MM.1S (cell line): ENCODE results near the gene ZNF808.
"Not testable (repeated sequence)": the region's sequence is repeated elsewhere in the genome, so short reads cannot be mapped to it uniquely, and the experiment has no call there.

Source experiments
- DNase-seq: peaks from one replicate; pipeline ENCODE4 v3.0.0-alpha.2; 2015
- H2AFZ ChIP-seq: fragments of 300-600 bp; sonication (generic); 2 replicates; pipeline ENCODE4 v1.6.0; 2016; ENCODE audit warnings: antibody characterized with exemption, low read length
- H3F3A ChIP-seq: fragments of 300-600 bp; sonication (generic); 2 replicates; pipeline ENCODE4 v1.6.1; 2016; ENCODE audit warnings: mild to moderate bottlenecking, antibody characterized with exemption, low read length, moderate library complexity, mixed read lengths; ENCODE audit not compliant: insufficient read depth
- H3K27ac ChIP-seq: fragments of 300-600 bp; sonication (generic); 2 replicates; pipeline ENCODE4 v1.5.1; 2016; ENCODE audit warnings: mild to moderate bottlenecking, low read length
- H3K27me3 ChIP-seq: fragments of 300-600 bp; sonication (generic); replicated peaks from 2 replicates; pipeline ENCODE4 v1.6.0; 2016; ENCODE audit warnings: low read length; ENCODE audit not compliant: insufficient read depth
- H3K36me3 ChIP-seq: fragments of 300-600 bp; sonication (generic); replicated peaks from 2 replicates; pipeline ENCODE4 v1.6.1; 2016; ENCODE audit warnings: mild to moderate bottlenecking, low read length, mixed read lengths; ENCODE audit not compliant: insufficient read depth
- H3K4me1 ChIP-seq: fragments of 300-600 bp; sonication (generic); 2 replicates; pipeline ENCODE4 v1.6.1; 2016; ENCODE audit warnings: low read length, mixed read lengths
- H3K4me2 ChIP-seq: fragments of 300-600 bp; sonication (generic); 2 replicates; pipeline ENCODE4 v1.6.0; 2016; ENCODE audit warnings: low read depth, low read length
- H3K4me3 ChIP-seq: fragments of 300-600 bp; sonication (generic); 2 replicates; pipeline ENCODE4 v1.5.1; 2016; ENCODE audit warnings: low read length, mixed read lengths
- H3K79me2 ChIP-seq: fragments of 300-600 bp; sonication (generic); 2 replicates; pipeline ENCODE4 v1.6.1; 2016; ENCODE audit warnings: mixed run types, low read length, mixed read lengths
- H3K9ac ChIP-seq: fragments of 300-600 bp; sonication (generic); 2 replicates; pipeline ENCODE4 v1.6.1; 2016; ENCODE audit warnings: low read length, mixed read lengths
- H3K9me2 ChIP-seq: fragments of 300-600 bp; sonication (generic); replicated peaks from 2 replicates; pipeline ENCODE4 v1.6.1; 2016; ENCODE audit warnings: mild to moderate bottlenecking, low read length, mixed read lengths; ENCODE audit not compliant: insufficient read depth
- H3K9me3 ChIP-seq: fragments of 300-600 bp; sonication (generic); replicated peaks from 2 replicates; pipeline ENCODE4 v1.6.1; 2016; ENCODE audit warnings: mild to moderate bottlenecking, low read length, mixed read lengths; ENCODE audit not compliant: insufficient read depth
- H4K20me1 ChIP-seq: fragments of 300-600 bp; sonication (generic); 2 replicates; pipeline ENCODE4 v1.6.1; 2016; ENCODE audit warnings: mild to moderate bottlenecking, low read length, moderate library complexity, mixed read lengths; ENCODE audit not compliant: insufficient read depth
- CTCF ChIP-seq: fragments of 300-600 bp; sonication (generic); IDR thresholded peaks from 2 replicates; pipeline ENCODE4 v1.5.1; 2016; ENCODE audit warnings: antibody characterized with exemption, low read length, mixed read lengths
- EZH2 ChIP-seq: fragments of 300-600 bp; sonication (generic); optimal IDR thresholded peaks from 2 replicates; pipeline ENCODE3; 2017; ENCODE audit warnings: low read depth, mild to moderate bottlenecking, antibody characterized with exemption, low read length, mixed read lengths
- EZH2phosphoT487 ChIP-seq: fragments of 300-600 bp; sonication (generic); IDR thresholded peaks from 2 replicates; pipeline ENCODE4 v1.6.1; 2018; ENCODE audit warnings: antibody characterized with exemption, low read length

The ZNF808 gene

GRCh38 chr19:52584736-52585440 lies 57.4 kb downstream of the ZNF808 start:
- H3K36me3 ChIP-seq: no peaks in the 10 kb centered on the region

GRCh38 chr19:52585604-52586003 lies 58.1 kb downstream of the ZNF808 start:
- H3K4me3 ChIP-seq: no peak overlapping the region
- no peaks in the 10 kb centered on the region for H3F3A ChIP-seq
- no peak overlapping the region for H3K4me2 ChIP-seq
- H3K36me3 ChIP-seq: no peaks in the 10 kb centered on the region
- no peak overlapping the region for H3K9ac ChIP-seq
- no peak for TF ChIP-seq EZH2
- no peaks in the 10 kb centered on the region for H3K9me2 ChIP-seq
- no peaks in the 10 kb centered on the region for H4K20me1 ChIP-seq
- DNase-seq: no peak
- no peaks in the 10 kb centered on the region for H3K4me1 ChIP-seq
- no peaks in the 10 kb centered on the region for H3K79me2 ChIP-seq
- H2AFZ ChIP-seq: no peak overlapping the region
- H3K27me3 ChIP-seq: no peaks in the 10 kb centered on the region
- no peak overlapping the region for H3K27ac ChIP-seq
- H3K9me3 ChIP-seq: no peaks in the 10 kb centered on the region

More at GRCh38 chr19:52584736-52585440, 57.4 kb downstream of the ZNF808 start:
- H3K4me1 ChIP-seq: no peaks in the 10 kb centered on the region
- no peak for TF ChIP-seq EZH2phosphoT487
- no peaks in the 10 kb centered on the region for H3K9me3 ChIP-seq
- no peak overlapping the region for H3K4me3 ChIP-seq
- no peaks in the 10 kb centered on the region for H3K9me2 ChIP-seq
- no peaks in the 10 kb centered on the region for H3K27me3 ChIP-seq
- H2AFZ ChIP-seq: no peak overlapping the region
- no peaks in the 10 kb centered on the region for H4K20me1 ChIP-seq
- no peak overlapping the region for H3K9ac ChIP-seq
- H3K79me2 ChIP-seq: no peaks in the 10 kb centered on the region
- DNase-seq: no peak
- no peak overlapping the region for H3K4me2 ChIP-seq
- no peak overlapping the region for H3K27ac ChIP-seq
- no peaks in the 10 kb centered on the region for H3F3A ChIP-seq

- DNase-seq: no peak
These were observed 63.3 kb downstream of the ZNF808 start for GRCh38 chr19:52590728-52591127.

GRCh38 chr19:52592301-52592700 lies 64.8 kb downstream of the ZNF808 start:
- Histone ChIP-seq H4K20me1 (no peaks in the 10 kb centered on the region), H3K79me2 (no peaks in the 10 kb centered on the region), H3F3A (no peaks in the 10 kb centered on the region), H3K9ac (no peak overlapping the region), H3K27ac (no peak overlapping the region), H3K9me3 (no peaks in the 10 kb centered on the region), H3K4me3 (no peak overlapping the region), H3K4me1 (no peaks in the 10 kb centered on the region), H3K36me3 (no peaks in the 10 kb centered on the region), H3K27me3 (no peaks in the 10 kb centered on the region), H3K9me2 (no peaks in the 10 kb centered on the region), H2AFZ (no peak overlapping the region), H3K4me2 (no peak overlapping the region)
- DNase-seq: no peak
- TF ChIP-seq EZH2phosphoT487: no peak
- no peak for TF ChIP-seq CTCF
- no peak for TF ChIP-seq EZH2

More at GRCh38 chr19:52590728-52591127, 63.3 kb downstream of the ZNF808 start:
- Histone ChIP-seq H3F3A (no peaks in the 10 kb centered on the region), H3K79me2 (no peaks in the 10 kb centered on the region), H3K9me3 (no peaks in the 10 kb centered on the region), H3K4me2 (no peak overlapping the region), H2AFZ (no peak overlapping the region), H4K20me1 (no peaks in the 10 kb centered on the region), H3K36me3 (no peaks in the 10 kb centered on the region), H3K9me2 (no peaks in the 10 kb centered on the region), H3K4me1 (no peaks in the 10 kb centered on the region), H3K4me3 (no peak overlapping the region), H3K9ac (no peak overlapping the region), H3K27ac (no peak overlapping the region), H3K27me3 (no peaks in the 10 kb centered on the region)
- TF ChIP-seq EZH2phosphoT487: no peak
- TF ChIP-seq EZH2: no peak
- TF ChIP-seq CTCF: no peak

GRCh38 chr19:52593441-52593840 lies 66.0 kb downstream of the ZNF808 start:
- H3K27ac ChIP-seq, H3K4me3 ChIP-seq, H3K9ac ChIP-seq, H3K36me3 ChIP-seq, H3K9me3 ChIP-seq, DNase-seq, H3K4me1 ChIP-seq, H3K79me2 ChIP-seq, H4K20me1 ChIP-seq, H3F3A ChIP-seq, H3K9me2 ChIP-seq, H3K27me3 ChIP-seq, H2AFZ ChIP-seq, H3K4me2 ChIP-seq: not testable (repeated sequence)
